ENCODE data around the gene STXBP3. TPM values are rescaled to one million over a fixed set of nuclear protein-coding genes. Genes with fewer than 3 reads are reported as not detected.

STXBP3 gene
- total and polyA plus RNA-seq, 2 of the 13 experiments (the other 11 are each of a cell fraction or from before 2014, with no cell fraction given) = 13.0 to 20.8 TPM

DNA sequence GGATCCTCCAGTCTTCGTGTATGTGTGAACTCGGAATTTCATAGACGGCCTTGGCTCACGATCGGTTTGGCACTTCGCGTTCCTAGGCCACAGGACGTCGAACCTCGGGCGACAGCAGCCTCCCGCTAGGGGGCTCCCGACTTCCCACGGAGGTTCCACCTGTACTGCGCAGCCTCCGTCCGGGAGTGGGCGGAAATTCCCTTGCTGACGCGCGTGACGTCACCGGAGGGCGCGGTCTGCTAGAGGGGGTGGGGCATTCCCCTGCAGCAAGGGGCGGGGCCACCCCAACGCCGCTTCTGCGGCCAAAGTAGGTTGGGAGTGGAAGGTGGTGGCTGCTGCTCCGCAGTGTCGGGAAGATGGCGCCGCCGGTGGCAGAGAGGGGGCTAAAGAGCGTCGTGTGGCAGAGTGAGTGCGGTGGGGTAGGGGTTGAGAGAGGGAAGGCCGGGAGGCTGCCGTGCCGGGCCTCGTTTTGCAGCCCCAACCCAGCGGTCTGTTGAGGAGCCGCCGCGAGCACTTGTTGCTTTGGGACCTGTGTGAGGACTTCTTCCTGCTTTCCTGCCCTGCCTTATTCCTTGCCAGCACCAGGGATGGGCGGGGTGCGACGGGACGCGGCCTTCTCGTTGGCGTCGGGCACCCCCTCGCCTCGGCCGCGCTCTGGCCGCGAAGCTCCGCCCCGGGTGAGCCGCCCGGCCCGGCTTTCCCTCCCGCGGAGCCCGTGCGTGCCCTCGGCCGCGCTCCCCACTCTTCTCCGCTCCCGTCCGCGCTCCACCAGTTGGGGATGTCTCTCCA is at the start of gene STXBP3 (continued):
- 0 out of 2 replicates have a peak, but pooled peaks have one; percentile 56 for TF ChIP-seq PREB (CRISPR knock-in tag; IDR thresholded peaks at IDR 0.05)
- no peak for TF ChIP-seq PRDM10 (CRISPR knock-in tag; IDR thresholded peaks at IDR 0.05; ENCODE audit: low read depth)
- no peak for TF ChIP-seq NCOA5 (CRISPR knock-in tag; IDR thresholded peaks at IDR 0.05)
- peak; percentile 59; the same call in 1 of the 2 replicates for TF ChIP-seq ARID5B (CRISPR knock-in tag; IDR thresholded peaks at IDR 0.05)
- no peak for TF ChIP-seq HMGA1 (CRISPR knock-in tag; conservative IDR thresholded peaks at IDR 0.05)
- no peak for TF ChIP-seq ZNF251 (CRISPR knock-in tag; IDR thresholded peaks at IDR 0.05)
- TF ChIP-seq NONO (IDR thresholded peaks at IDR 0.05) = no peak
- peak; percentile 81; the same call in 1 of the 2 replicates for TF ChIP-seq NONO (CRISPR knock-in tag; conservative IDR thresholded peaks at IDR 0.05)
- TF ChIP-seq, protein P1, sequence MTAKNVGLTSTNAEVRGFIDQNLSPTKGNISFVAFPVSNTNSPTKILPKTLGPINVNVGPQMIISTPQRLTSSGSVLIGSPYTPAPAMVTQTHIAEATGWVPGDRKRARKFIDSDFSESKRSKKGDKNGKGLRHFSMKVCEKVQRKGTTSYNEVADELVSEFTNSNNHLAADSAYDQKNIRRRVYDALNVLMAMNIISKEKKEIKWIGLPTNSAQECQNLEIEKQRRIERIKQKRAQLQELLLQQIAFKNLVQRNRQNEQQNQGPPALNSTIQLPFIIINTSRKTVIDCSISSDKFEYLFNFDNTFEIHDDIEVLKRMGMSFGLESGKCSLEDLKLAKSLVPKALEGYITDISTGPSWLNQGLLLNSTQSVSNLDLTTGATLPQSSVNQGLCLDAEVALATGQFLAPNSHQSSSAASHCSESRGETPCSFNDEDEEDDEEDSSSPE (CRISPR knock-in tag; IDR thresholded peaks at IDR 0.05) = peak; percentile 54
- 0 out of 2 replicates have a peak, but pooled peaks have one; percentile 59 for TF ChIP-seq ZNF747 (CRISPR knock-in tag; IDR thresholded peaks at IDR 0.05; ENCODE audit: borderline replicate concordance)
- TF ChIP-seq, protein P2, sequence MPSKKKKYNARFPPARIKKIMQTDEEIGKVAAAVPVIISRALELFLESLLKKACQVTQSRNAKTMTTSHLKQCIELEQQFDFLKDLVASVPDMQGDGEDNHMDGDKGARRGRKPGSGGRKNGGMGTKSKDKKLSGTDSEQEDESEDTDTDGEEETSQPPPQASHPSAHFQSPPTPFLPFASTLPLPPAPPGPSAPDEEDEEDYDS (CRISPR knock-in tag; IDR thresholded peaks at IDR 0.05) = peak; percentile 88
- peak; percentile 33; the same call in 1 of the 2 replicates for TF ChIP-seq ZBTB33 (CRISPR knock-in tag; IDR thresholded peaks at IDR 0.05)
- TF ChIP-seq ZNF788 (CRISPR knock-in tag; IDR thresholded peaks at IDR 0.05; ENCODE audit: borderline replicate concordance) = peak; percentile 80; the same call in 1 of the 2 replicates
